Gastrocnemius medialis (tissue), 4 donors: ENCODE data around the gene CPVL. TPM values are rescaled to one million over a fixed set of nuclear protein-coding genes. Genes with fewer than 3 reads are reported as not detected.

ENCODE experiments used
- ATAC-seq, 2 donors: fragments of 150-250 bp; one replicate each; pipeline ENCODE4 v1.9.1; 2016
- DNase-seq, 2 donors: peaks; one replicate each; pipeline ENCODE4 v3.0.0-alpha.2; 2019
- H3K27ac ChIP-seq, 4 donors: fragments of 200-600 bp; sonication (generic); 1 replicate in 1 of 4; 2 replicates in 3 of 4; pipeline ENCODE4 v1.5.1; 2016 to 2018; ENCODE audit warnings: mild to moderate bottlenecking in 2 of 4, moderate library complexity in 1 of 4
- H3K27me3 ChIP-seq, 3 donors: fragments of 200-600 bp; sonication (generic) in 2 of 3; 1 replicate in 1 of 3; 2 replicates in 2 of 3; pipeline versions ENCODE4 v1.5.1 to v1.6.0; 2016 to 2019; ENCODE audit warnings: mild to moderate bottlenecking in 1 of 3, moderate library complexity in 1 of 3
- H3K36me3 ChIP-seq, 2 donors: fragments of 200-600 bp; sonication (generic) in 1 of 2; one replicate each; pipeline ENCODE4 v1.5.1; 2017 to 2018
- H3K4me1 ChIP-seq, 2 donors: fragments of 200-600 bp; sonication (generic) in 1 of 2; one replicate each; pipeline ENCODE4 v1.5.1; 2016 to 2017; ENCODE audit warnings: mild to moderate bottlenecking in 2 of 2
- H3K4me3 ChIP-seq, 4 donors: fragments of 200-600 bp; sonication (generic) in 3 of 4; 1 replicate in 1 of 4; 2 replicates in 3 of 4; pipeline ENCODE4 v1.5.1; 2016 to 2019; ENCODE audit warnings: mild to moderate bottlenecking in 2 of 4
- H3K9me3 ChIP-seq, 3 donors: fragments of 200-600 bp; sonication (generic) in 2 of 3; 1 replicate in 1 of 3; 2 replicates in 2 of 3; pipeline ENCODE4 v1.5.1; 2016 to 2019
- POLR2A ChIP-seq, 2 donors: fragments of 450-650 bp; IDR thresholded peaks; one replicate each; pipeline ENCODE4 v1.6.1; 2017; ENCODE audit warnings: antibody characterized with exemption in 2 of 2, mild to moderate bottlenecking in 2 of 2, moderate library complexity in 2 of 2
- in situ Hi-C, 4 donors: fragments of 200-750 bp; cut with MboI; loops; one replicate each; pipeline versions ENCODE4 v1.15.0 to v1.8.0; 2017; ENCODE audit warnings: low sequenced_read_pairs in 4 of 4
- intact Hi-C: fragments of 100-400 bp; cut with DNase I; formaldehyde crosslinking; loops from one replicate; pipeline ENCODE4 v1.15.1; 2023; ENCODE audit warnings: low total_unique reads
- total RNA-seq, 4 donors: library from RNA; depleted of rRNA; stranded (reverse); fragments of >200 nt; gene quantifications; one replicate each; pipeline versions ENCODE4 v1.1.0 to v1.2.3, GENCODE V29; 2016
- TF ChIP-seq, protein P1 (sequence below), 5 experiments: fragments of 450-650 bp in 3 of 5; fragments of 200-600 bp in 2 of 5; sonication (generic) in 2 of 5; IDR thresholded peaks in 4 of 5; conservative IDR thresholded peaks in 1 of 5; 1 replicate in 4 of 5; 2 replicates in 1 of 5; pipeline ENCODE4 v1.5.1; 2016 to 2019; ENCODE audit warnings: antibody characterized with exemption in 5 of 5, mild to moderate bottlenecking in 3 of 5, moderate library complexity in 3 of 5

CPVL gene
- total RNA-seq, 4 donors from 2014 or later: 5.6 to 11.8 (median 6.2) TPM

DNA sequence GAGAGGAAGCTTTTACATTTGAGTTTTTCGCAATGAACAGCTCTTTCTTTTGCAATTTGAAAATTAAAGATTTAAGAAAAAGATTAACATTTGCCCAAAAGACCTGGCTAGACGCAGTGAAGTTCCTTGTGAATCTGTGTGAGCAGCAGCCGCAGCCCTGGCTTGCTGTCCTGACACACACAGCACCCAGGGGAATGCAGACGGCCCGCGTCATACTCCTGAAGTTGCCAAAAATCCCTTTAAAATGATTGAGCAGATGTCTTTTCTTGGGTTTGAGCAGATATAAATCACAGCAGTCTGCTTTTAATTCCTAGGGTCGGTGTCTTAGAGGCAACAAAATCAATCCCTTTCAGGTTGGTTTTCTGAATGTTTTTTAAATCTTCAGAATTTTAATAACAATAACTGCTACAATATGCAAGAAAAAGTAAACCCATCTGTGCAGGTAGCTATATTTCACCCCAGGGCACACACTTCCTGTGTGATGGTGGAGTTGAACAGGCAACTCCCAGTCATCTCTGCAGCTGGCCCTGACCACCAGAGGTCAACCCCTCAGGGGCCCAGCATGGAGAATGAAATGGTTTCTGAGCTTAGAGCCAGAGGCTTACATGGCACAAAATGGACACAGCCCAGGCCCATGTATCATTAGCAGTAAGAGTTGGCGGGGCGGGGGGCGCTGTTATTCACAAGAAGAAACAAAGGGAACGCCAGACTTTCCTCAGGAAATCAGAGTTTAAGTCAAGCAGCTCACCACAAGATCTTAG is 156.0 kb downstream of the CPVL start:
- Histone ChIP-seq H3K4me3 (no peak overlapping the region), H3K9me3 (no peaks in the 10 kb centered on the region), H3K36me3 (no peaks in the 10 kb centered on the region), H3K27me3 (no peaks in the 10 kb centered on the region), H3K4me1 (peaks cover 0 to 4% of the 10 kb centered on the region in 2 donors), H3K27ac (peak overlapping the region; percentile 35 to 59 (median 52))
- in situ Hi-C loops (no loop called here), intact Hi-C loops (no loop called here)
- TF ChIP-seq, protein P1, sequence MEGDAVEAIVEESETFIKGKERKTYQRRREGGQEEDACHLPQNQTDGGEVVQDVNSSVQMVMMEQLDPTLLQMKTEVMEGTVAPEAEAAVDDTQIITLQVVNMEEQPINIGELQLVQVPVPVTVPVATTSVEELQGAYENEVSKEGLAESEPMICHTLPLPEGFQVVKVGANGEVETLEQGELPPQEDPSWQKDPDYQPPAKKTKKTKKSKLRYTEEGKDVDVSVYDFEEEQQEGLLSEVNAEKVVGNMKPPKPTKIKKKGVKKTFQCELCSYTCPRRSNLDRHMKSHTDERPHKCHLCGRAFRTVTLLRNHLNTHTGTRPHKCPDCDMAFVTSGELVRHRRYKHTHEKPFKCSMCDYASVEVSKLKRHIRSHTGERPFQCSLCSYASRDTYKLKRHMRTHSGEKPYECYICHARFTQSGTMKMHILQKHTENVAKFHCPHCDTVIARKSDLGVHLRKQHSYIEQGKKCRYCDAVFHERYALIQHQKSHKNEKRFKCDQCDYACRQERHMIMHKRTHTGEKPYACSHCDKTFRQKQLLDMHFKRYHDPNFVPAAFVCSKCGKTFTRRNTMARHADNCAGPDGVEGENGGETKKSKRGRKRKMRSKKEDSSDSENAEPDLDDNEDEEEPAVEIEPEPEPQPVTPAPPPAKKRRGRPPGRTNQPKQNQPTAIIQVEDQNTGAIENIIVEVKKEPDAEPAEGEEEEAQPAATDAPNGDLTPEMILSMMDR (IDR thresholded peaks at IDR 0.05 in 4 of 5, conservative IDR thresholded peaks at IDR 0.05 in 1 of 5): no peak
- TF ChIP-seq POLR2A (IDR thresholded peaks at IDR 0.05): no peak
- DNase-seq: peak; percentile 32 to 64
- peak; percentile 32 to 48 for ATAC-seq

DNA sequence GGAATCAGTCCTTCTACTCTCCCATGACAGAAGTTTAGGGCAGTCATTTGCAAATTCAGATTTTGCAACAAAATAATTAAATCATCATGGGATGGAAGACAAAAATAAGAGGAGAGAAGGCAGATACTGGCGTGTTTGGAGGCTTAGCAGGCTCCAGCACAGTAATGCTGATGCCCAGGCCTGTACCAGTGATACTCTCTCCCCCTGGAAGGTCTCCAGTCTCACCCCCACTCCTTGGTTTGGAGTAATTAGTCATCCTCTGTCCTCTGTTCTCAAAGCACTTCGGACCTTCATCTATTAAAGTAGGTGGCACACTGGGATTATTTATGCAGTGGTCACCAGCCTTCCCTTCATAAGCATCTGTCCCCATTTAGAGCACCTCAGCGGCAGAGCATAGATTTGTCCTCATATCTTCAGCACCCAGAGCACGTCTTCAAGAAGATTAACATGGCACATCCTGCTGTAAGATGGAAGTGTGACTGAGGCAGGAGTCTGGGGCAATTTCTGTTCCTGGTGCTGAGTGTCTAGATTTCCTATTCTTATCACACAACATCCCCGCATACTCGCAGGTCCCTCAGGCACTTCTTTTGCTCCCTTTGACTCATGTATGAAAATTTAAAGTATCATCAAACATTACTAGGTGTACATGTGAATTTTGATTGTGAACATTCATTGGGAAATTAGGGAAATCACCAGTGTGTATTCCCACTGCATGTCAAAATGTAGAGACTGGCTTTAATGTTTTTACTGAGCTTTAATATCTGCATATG is 156.9 kb downstream of the CPVL start:
- Histone ChIP-seq H3K27me3 (no peaks in the 10 kb centered on the region), H3K27ac (peak overlapping the region; percentile 39 to 64 (median 56)), H3K4me1 (peaks cover under 1 to 11% of the 10 kb centered on the region in 2 donors), H3K9me3 (no peaks in the 10 kb centered on the region), H3K4me3 (no peak overlapping the region), H3K36me3 (no peaks in the 10 kb centered on the region)
- no peak for DNase-seq
- TF ChIP-seq, protein P1 (IDR thresholded peaks at IDR 0.05 in 4 of 5, conservative IDR thresholded peaks at IDR 0.05 in 1 of 5): no peak
- TF ChIP-seq POLR2A (IDR thresholded peaks at IDR 0.05): no peak
- peak in 1 of 2 donors; percentile 8 for ATAC-seq
- intact Hi-C loops: no loop called here
- in situ Hi-C loops: no loop called here

DNA sequence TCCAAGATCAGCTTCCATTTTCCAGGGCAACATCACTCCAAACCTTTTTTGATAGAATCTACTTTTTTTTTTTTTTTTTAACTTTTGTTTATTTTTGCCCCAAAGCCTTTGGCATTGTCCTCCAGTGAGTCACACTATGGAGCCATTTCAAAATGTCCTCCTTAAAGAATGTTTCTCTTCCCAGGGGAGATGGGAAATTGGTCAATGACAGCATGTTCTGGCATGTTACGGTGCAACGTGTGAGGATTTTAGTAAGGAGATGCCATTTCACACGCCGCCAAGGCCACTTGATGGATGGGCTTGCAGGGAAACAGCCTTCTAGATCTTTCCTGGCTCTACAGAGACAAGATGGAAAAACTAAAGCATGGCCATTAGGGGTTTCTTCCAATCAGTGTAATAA is 157.5 kb downstream of the CPVL start:
- DNase-seq (peak; percentile 23 to 71), ATAC-seq (peak; percentile 66 to 77)
- in situ Hi-C loops: no loop called here
- Histone ChIP-seq H3K27me3 (no peaks in the 10 kb centered on the region), H3K4me1 (peaks cover 4 to 14% of the 10 kb centered on the region in 2 donors), H3K36me3 (no peaks in the 10 kb centered on the region), H3K27ac (peak overlapping the region; percentile 39 to 64 (median 56)), H3K9me3 (no peaks in the 10 kb centered on the region), H3K4me3 (no peak overlapping the region)
- intact Hi-C loops: no loop called here
- TF ChIP-seq, protein P1 (IDR thresholded peaks at IDR 0.05 in 4 of 5, conservative IDR thresholded peaks at IDR 0.05 in 1 of 5): no peak
- no peak for TF ChIP-seq POLR2A (IDR thresholded peaks at IDR 0.05)

DNA sequence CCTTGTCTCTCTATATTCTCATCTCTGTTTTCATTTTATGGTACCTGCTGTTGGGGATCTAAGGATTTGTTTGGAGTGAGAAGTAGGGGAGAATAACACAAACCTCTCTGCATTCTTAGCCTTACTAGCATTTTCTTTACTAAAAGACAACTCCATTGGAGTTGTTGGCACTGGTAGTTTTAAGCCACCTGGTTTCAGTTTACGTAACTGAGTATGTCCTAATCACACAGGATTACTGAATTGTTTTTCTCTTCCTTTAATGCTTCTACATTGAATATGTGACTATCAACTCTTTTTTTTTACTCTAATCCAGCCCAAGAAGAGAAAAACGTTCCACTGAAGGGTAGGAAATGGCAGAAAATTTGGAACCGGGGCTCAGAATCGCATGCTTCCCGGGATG is 158.2 kb downstream of the CPVL start:
- in situ Hi-C loops (no loop called here), intact Hi-C loops (no loop called here)
- H3K4me1 ChIP-seq: peaks cover 4 to 14% of the 10 kb centered on the region in 2 donors
- ATAC-seq (peak in 1 of 2 donors; percentile 41), DNase-seq (no peak)
- no peak overlapping the region for H3K4me3 ChIP-seq
- no peaks in the 10 kb centered on the region for H3K9me3 ChIP-seq
- H3K27ac ChIP-seq: peak overlapping the region; percentile 42 to 64 (median 54)
- H3K36me3 ChIP-seq: no peaks in the 10 kb centered on the region
- no peaks in the 10 kb centered on the region for H3K27me3 ChIP-seq
- TF ChIP-seq POLR2A (IDR thresholded peaks at IDR 0.05): no peak
- TF ChIP-seq, protein P1 (IDR thresholded peaks at IDR 0.05 in 4 of 5, conservative IDR thresholded peaks at IDR 0.05 in 1 of 5): no peak
